Stimulated activated naive CD8-positive, alpha-beta T cell treated with anti-CD3 and anti-CD28 coated beads, Interleukin-15, Interleukin-2, amounts not matched to agents 100 ng/mL and 50 ng/mL, for 24 hours (primary cell): Measurements from ENCODE around the gene NAP1L4.

Experiments used
- H3K27ac Mint-ChIP-seq: one replicate; pipeline ENCODE4 v1.8.0; 2021; ENCODE audit warnings: mild to moderate bottlenecking, mixed read lengths
- H3K27me3 Mint-ChIP-seq: one replicate; pipeline ENCODE4 v1.8.0; 2021; ENCODE audit warnings: mixed read lengths
- H3K36me3 Mint-ChIP-seq: one replicate; pipeline ENCODE4 v1.8.0; 2021; ENCODE audit warnings: low read depth, mixed read lengths
- H3K4me1 Mint-ChIP-seq: one replicate; pipeline ENCODE4 v1.8.0; 2021; ENCODE audit warnings: low read depth, mixed read lengths
- H3K4me3 Mint-ChIP-seq: one replicate; pipeline ENCODE4 v1.8.0; 2021; ENCODE audit warnings: mild to moderate bottlenecking, mixed read lengths
- H3K9me3 Mint-ChIP-seq: one replicate; pipeline ENCODE4 v1.8.0; 2021; ENCODE audit warnings: mixed read lengths

The NAP1L4 gene

GRCh38 chr11:2991452-2992233, 486 bp downstream of the NAP1L4 start:
- peaks cover 38% of the 10 kb centered on the region for H3K4me1 Mint-ChIP-seq
- H3K4me3 Mint-ChIP-seq: peak overlapping the region; percentile 100
- H3K9me3 Mint-ChIP-seq: no peaks in the 10 kb centered on the region
- no peaks in the 10 kb centered on the region for H3K27me3 Mint-ChIP-seq
- H3K27ac Mint-ChIP-seq: peak overlapping the region; percentile 100
- peaks cover 40% of the 10 kb centered on the region for H3K36me3 Mint-ChIP-seq

- Mint-ChIP-seq H3K4me3 (peak overlapping the region; percentile 100), H3K27ac (peak overlapping the region; percentile 100), H3K4me1 (peaks cover 43% of the 10 kb centered on the region)
These were observed 1.3 kb downstream of the NAP1L4 start for GRCh38 chr11:2990617-2991451.

DNA sequence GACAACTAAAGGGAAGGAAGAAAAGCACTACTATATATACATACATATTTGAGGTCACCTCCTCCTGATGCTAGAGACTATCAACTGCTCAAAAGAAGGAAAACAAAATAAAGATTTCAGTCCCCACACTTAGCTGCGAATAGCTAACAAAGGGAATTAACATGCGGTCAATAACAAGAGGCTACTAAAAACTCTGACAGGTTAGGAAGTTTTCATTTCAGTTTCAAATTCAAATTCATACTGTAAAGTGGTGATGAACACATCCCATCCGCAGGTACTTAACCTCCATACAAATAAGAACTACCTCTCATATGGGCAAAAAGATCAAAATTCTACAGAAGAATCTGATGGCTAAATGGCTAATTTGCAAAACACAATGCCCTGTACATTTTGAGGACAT, 2.6 kb downstream of the NAP1L4 start:
- Mint-ChIP-seq H3K27ac (peak overlapping the region; percentile 100), H3K9me3 (no peaks in the 10 kb centered on the region), H3K27me3 (no peaks in the 10 kb centered on the region), H3K4me1 (peaks cover 55% of the 10 kb centered on the region), H3K4me3 (peak overlapping the region; percentile 100), H3K36me3 (peaks cover 48% of the 10 kb centered on the region)

More at GRCh38 chr11:2990617-2991451, 1.3 kb downstream of the NAP1L4 start:
- Mint-ChIP-seq H3K36me3 (peaks cover 40% of the 10 kb centered on the region), H3K9me3 (no peaks in the 10 kb centered on the region), H3K27me3 (no peaks in the 10 kb centered on the region)

DNA sequence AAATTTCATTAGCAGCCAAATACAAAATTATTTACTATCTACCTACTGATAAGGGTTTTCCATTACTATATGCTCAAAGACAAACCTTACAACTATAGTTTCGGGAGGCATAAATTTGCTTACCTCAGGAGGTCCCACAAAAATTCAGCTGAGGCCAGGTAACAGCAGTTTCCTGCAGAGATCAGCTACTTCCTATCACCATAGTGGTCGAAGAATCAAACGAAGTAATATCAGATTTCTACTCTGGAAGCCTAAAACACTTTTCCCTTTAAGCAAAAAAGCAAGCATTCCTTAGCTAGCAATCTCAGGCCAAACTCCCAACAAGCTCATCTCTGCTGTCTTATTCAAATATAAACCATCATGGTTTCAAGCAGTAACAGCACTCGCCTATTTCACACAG, 3.1 kb downstream of the NAP1L4 start:
- peaks cover 52% of the 10 kb centered on the region for H3K36me3 Mint-ChIP-seq

DNA sequence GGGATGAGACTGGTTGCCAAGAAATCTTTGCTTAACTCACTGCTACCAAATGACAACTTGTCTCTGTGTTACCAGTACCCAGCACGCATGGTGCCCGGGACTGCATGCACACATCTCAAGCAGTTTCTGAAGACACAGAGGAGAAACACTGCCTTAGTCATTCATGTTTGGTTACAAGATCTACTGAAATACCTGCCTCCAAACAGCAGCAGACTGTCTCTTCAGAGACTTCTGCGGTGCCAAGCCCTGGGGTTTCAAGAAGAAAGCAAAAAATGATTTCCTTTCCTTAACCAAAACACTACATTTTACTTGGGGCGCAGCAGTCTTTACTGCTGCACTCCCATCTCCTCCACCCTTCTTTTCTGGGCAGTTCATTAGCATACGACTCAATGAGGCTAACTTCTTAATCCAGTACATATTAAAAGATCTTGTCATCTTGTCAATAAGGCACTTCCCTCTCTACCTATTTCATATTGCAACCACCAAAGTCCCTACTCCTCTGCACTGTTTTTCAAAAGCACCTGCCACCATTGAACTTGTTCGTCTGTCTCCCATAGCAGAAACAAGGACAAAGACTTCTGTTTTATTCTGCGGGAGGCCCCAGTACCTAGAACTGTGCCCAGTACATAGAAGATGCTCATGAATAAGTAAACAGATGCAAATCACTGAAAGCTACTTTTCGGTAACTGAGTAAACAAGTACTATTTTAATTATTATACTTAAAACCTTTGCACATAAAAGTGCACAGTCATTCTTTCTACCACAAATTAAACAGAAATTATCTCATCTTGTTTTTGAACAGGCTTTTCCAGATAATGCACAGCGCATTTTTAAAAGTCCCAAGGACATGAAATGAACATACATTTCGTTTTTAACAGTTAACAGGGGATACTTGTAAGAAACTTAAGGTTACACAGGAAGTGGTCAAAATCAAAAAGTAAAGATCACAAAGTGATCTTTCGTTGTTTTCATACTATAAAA, 4.0 kb downstream of the NAP1L4 start:
- Mint-ChIP-seq H3K27ac (peak overlapping the region; percentile 100), H3K4me1 (peaks cover 69% of the 10 kb centered on the region), H3K4me3 (peak overlapping the region; percentile 100), H3K27me3 (no peaks in the 10 kb centered on the region), H3K36me3 (peaks cover 61% of the 10 kb centered on the region), H3K9me3 (no peaks in the 10 kb centered on the region)

More for the DNA sequence above, 3.1 kb downstream of the NAP1L4 start:
- no peaks in the 10 kb centered on the region for H3K9me3 Mint-ChIP-seq
- H3K27me3 Mint-ChIP-seq: no peaks in the 10 kb centered on the region
- H3K4me1 Mint-ChIP-seq: peaks cover 61% of the 10 kb centered on the region
- peak overlapping the region; percentile 100 for H3K4me3 Mint-ChIP-seq
- peak overlapping the region; percentile 100 for H3K27ac Mint-ChIP-seq

DNA sequence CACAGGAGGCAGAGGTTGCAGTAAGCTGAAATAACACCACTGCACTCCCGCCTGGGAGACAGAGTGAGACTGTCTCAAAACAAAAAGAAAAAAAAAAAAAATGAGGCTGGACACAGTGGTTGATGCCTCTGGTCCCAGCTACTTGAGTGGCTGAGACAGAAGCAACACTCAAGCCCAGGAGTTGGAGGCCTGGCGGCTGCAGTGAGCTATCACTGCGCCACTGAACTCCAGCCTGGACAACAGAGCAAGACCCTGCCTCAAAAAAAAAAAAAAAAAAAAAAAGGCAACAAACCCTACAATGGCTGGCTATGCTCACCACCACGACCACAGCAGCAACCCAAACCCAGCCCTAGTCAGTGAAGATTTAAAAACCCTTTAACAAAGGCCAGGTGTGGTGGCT, 8.2 kb downstream of the NAP1L4 start:
- H3K36me3 Mint-ChIP-seq: peaks cover 53% of the 10 kb centered on the region
- no peaks in the 10 kb centered on the region for H3K27me3 Mint-ChIP-seq
- H3K27ac Mint-ChIP-seq: peak overlapping the region; percentile 84
- no peaks in the 10 kb centered on the region for H3K9me3 Mint-ChIP-seq
- peaks cover 71% of the 10 kb centered on the region for H3K4me1 Mint-ChIP-seq
- no peak overlapping the region for H3K4me3 Mint-ChIP-seq

GRCh38 chr11:2982214-2982613, 9.9 kb downstream of the NAP1L4 start:
- H3K4me3 Mint-ChIP-seq: no peak overlapping the region
- peak overlapping the region; percentile 39 for H3K27ac Mint-ChIP-seq
- H3K4me1 Mint-ChIP-seq: peaks cover 61% of the 10 kb centered on the region
- no peaks in the 10 kb centered on the region for H3K9me3 Mint-ChIP-seq
- H3K36me3 Mint-ChIP-seq: peaks cover 53% of the 10 kb centered on the region
- H3K27me3 Mint-ChIP-seq: no peaks in the 10 kb centered on the region

DNA sequence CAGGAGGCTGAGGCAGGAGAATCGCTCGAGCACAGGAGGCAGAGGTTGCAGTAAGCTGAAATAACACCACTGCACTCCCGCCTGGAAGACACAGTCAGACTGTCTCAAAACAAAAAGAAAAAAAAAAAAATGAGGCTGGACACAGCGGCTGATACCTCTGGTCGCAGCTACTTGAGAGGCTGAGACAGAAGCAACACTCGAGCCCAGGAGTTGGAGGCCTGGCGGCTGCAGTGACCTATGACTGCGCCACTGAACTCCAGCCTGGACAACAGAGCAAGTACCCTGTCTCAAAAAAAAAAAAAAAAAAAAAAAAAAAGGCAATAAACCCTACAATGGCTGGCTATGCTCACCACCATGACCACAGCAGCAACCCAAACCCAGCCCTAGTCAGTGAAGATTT, 11.0 kb downstream of the NAP1L4 start:
- no peak overlapping the region for H3K27ac Mint-ChIP-seq
- no peaks in the 10 kb centered on the region for H3K27me3 Mint-ChIP-seq
- H3K4me3 Mint-ChIP-seq: no peak overlapping the region
- peaks cover 59% of the 10 kb centered on the region for H3K4me1 Mint-ChIP-seq
- H3K9me3 Mint-ChIP-seq: no peaks in the 10 kb centered on the region
- H3K36me3 Mint-ChIP-seq: peaks cover 57% of the 10 kb centered on the region

DNA sequence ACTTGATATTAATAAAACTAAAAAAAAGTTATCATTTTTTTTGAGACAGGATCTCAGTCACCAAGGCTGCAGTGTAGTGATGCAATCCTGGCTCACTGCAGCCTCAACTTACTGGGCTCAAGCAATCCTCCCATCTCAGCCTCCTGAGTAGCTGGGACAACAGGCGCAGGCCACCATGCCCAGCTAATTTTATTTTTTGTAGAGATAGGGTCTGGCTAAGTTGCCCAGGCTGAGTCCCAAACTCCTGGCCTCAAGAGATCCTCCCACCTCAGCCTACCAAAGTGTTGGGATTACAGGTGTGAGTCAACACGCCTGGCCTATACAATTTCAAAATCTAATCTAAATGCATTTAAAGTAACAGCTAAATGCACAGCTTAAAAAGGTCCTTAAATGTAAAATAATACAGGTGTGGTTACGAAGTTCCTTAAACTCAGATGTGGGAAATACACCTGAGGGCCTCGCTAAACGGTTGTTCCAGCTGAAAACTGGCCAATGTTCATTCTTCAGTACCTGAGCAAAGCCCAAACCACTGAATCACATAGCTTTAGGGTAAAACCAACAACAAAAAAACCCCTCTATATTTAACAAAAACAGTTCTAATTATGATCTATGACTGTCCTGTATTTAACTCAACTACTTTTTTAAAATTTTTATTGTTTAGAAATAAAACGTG, 11.8 kb downstream of the NAP1L4 start:
- H3K36me3 Mint-ChIP-seq: peaks cover 62% of the 10 kb centered on the region
- no peak overlapping the region for H3K4me3 Mint-ChIP-seq
- no peaks in the 10 kb centered on the region for H3K9me3 Mint-ChIP-seq
- H3K27ac Mint-ChIP-seq: no peak overlapping the region
- no peaks in the 10 kb centered on the region for H3K27me3 Mint-ChIP-seq
- H3K4me1 Mint-ChIP-seq: peaks cover 52% of the 10 kb centered on the region

- no peaks in the 10 kb centered on the region for H3K9me3 Mint-ChIP-seq
- H3K27me3 Mint-ChIP-seq: no peaks in the 10 kb centered on the region
- no peak overlapping the region for H3K4me3 Mint-ChIP-seq
- H3K36me3 Mint-ChIP-seq: peaks cover 70% of the 10 kb centered on the region
- peaks cover 35% of the 10 kb centered on the region for H3K4me1 Mint-ChIP-seq
- H3K27ac Mint-ChIP-seq: no peak overlapping the region
These were observed 15.0 kb downstream of the NAP1L4 start for GRCh38 chr11:2977113-2977512.

DNA sequence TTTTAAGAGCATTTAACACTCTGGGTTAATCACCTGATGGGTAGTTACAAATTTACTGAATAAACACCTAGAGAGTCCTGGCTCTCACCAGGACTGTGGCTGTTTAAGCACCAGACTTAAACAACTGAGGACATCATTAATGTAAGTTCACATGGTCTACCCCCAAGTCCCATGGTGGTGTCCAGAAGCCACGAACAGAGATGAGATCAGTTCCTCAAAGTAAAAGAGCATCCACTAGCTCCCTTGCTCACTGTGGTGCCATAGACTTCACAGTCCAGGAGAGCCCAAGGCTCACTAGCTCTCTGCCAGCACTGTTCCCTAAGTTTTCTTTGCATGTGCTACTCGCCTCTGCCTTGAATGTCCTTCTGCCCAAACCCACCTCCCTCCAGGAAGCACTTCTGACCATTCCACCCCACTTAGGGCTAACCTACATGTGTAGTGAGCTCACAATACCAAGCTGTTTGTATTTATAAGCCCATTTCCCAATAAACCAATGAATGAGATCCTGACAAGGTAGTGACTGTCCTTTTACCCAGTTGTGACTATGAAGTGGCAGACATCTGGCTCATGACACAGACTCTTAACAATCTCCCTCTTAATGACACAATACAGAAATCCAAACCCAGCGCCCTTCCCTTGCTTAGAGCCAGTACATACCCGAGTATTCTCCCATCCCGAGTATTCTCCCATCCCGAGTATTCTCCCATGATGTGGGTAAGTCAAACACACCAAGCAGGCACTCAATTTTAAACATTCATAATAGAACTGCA, 15.7 kb downstream of the NAP1L4 start:
- no peak overlapping the region for H3K4me3 Mint-ChIP-seq

DNA sequence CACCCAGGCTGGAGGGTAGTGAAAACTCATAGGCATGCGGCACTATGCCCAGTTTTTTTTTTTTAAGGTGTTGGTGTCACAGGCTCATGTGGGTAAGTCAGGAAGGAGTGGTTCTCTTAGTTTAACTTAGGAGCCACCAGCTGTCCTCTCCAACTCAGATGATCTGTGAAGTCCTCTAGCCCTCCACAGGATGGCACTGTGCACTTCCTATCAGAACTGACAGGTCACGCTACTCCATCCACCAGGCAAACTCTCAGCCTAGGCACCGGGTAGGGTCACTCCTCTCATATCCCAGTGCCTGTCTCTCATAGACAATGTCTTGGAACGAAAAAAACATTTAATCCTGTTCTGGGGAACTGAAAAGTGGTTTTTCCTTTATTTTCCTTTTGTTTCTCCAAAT, 16.5 kb downstream of the NAP1L4 start:
- Mint-ChIP-seq H3K4me3 (no peak overlapping the region), H3K27ac (no peak overlapping the region), H3K4me1 (peaks cover 29% of the 10 kb centered on the region), H3K9me3 (no peaks in the 10 kb centered on the region), H3K36me3 (peaks cover 80% of the 10 kb centered on the region), H3K27me3 (no peaks in the 10 kb centered on the region)

More for the DNA sequence above, 15.7 kb downstream of the NAP1L4 start:
- Mint-ChIP-seq H3K36me3 (peaks cover 71% of the 10 kb centered on the region), H3K4me1 (peaks cover 29% of the 10 kb centered on the region), H3K27ac (peak overlapping the region; percentile 70), H3K27me3 (no peaks in the 10 kb centered on the region), H3K9me3 (no peaks in the 10 kb centered on the region)

- H3K27ac Mint-ChIP-seq: peak overlapping the region; percentile 57
- peaks cover 89% of the 10 kb centered on the region for H3K36me3 Mint-ChIP-seq
- no peaks in the 10 kb centered on the region for H3K27me3 Mint-ChIP-seq
- H3K9me3 Mint-ChIP-seq: no peaks in the 10 kb centered on the region
- H3K4me3 Mint-ChIP-seq: no peak overlapping the region
- H3K4me1 Mint-ChIP-seq: peaks cover 29% of the 10 kb centered on the region
These were observed 17.9 kb downstream of the NAP1L4 start for GRCh38 chr11:2974272-2974671.
